NB4 (cell line): ENCODE measurements around the gene ZNF319.

ENCODE experiments used
- DNase-seq: peaks from one replicate; pipeline ENCODE4 v3.0.0; 2010; ENCODE audit warnings: low read depth
- H3K4me3 ChIP-seq: one replicate; pipeline ENCODE4 v1.5.1; 2011; ENCODE audit warnings: mild to moderate bottlenecking, low read depth, low read length, moderate library complexity
- CTCF ChIP-seq: IDR thresholded peaks from one replicate; pipeline ENCODE4 v1.5.1; 2012; ENCODE audit warnings: low read depth, low read length
- MYC ChIP-seq: IDR thresholded peaks from 2 replicates; pipeline ENCODE4 v1.6.1; 2011; ENCODE audit warnings: low read depth, low read length
- POLR2A ChIP-seq: IDR thresholded peaks from 2 replicates; pipeline ENCODE4 v1.6.1; 2011; ENCODE audit warnings: mild to moderate bottlenecking; ENCODE audit not compliant: insufficient read length; ENCODE audit errors: extremely low read depth
- TF ChIP-seq, protein P1 (sequence below): IDR thresholded peaks from 2 replicates; pipeline ENCODE4 v1.6.1; 2011; ENCODE audit warnings: low read depth, low read length

The ZNF319 gene

GRCh38 chr16:58036943-58037342, 36.5 kb upstream of the ZNF319 start:
- H3K4me3 ChIP-seq: no peak overlapping the region
- no peak for DNase-seq
- no peak for TF ChIP-seq MYC
- no peak for TF ChIP-seq POLR2A

GRCh38 chr16:58035356-58036170, 35.1 kb upstream of the ZNF319 start:
- no peak for TF ChIP-seq CTCF
- no peak for TF ChIP-seq MYC
- TF ChIP-seq, protein P1, sequence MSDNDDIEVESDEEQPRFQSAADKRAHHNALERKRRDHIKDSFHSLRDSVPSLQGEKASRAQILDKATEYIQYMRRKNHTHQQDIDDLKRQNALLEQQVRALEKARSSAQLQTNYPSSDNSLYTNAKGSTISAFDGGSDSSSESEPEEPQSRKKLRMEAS: no peak
- TF ChIP-seq POLR2A: no peak
- H3K4me3 ChIP-seq: no peak overlapping the region
- DNase-seq: no peak

- no peak for DNase-seq
- H3K4me3 ChIP-seq: no peak overlapping the region
- TF ChIP-seq CTCF (no peak), POLR2A (no peak), MYC (no peak)
- TF ChIP-seq, protein P1: no peak
These were observed 34.3 kb upstream of the ZNF319 start for GRCh38 chr16:58034774-58035173.

- TF ChIP-seq, protein P1: no peak
- TF ChIP-seq CTCF: no peak
- TF ChIP-seq MYC: no peak
- TF ChIP-seq POLR2A: no peak
- no peak for DNase-seq
- H3K4me3 ChIP-seq: no peak overlapping the region
These were observed 33.7 kb upstream of the ZNF319 start for GRCh38 chr16:58034128-58034685.

GRCh38 chr16:58032710-58033293, 32.3 kb upstream of the ZNF319 start:
- no peak overlapping the region for H3K4me3 ChIP-seq
- DNase-seq: no peak
- no peak for TF ChIP-seq MYC
- no peak for TF ChIP-seq POLR2A
- TF ChIP-seq CTCF: no peak
- TF ChIP-seq, protein P1: no peak
